Measurements from ENCODE around the gene SGMS1. TPM values are rescaled to one million over a fixed set of nuclear protein-coding genes. Genes with fewer than 3 reads are reported as not detected.

The SGMS1 gene
- 10 to 100 TPM; 13.2 to 13.5 TPM for total RNA-seq

GRCh38 chr10:50623663-50624412, at the start of gene SGMS1:
Gene SGMS1 (minus strand): TSS chr10:50623956. CDS start chr10:50344114, 279,842 bp downstream.

Other genes with a start within 250 kb of the SGMS1 start
- 1 to 10 TPM; 1.5 to 2.3 TPM for gene ASAH2B, start 116.0 kb upstream of the SGMS1 start, total RNA-seq

Data from activated naive CD4-positive, alpha-beta T cell treated with anti-CD3 and anti-CD28 coated beads, Interleukin-2, amount 10 ng/mL, durations not matched to agents 5 hours and 36 hours (primary cell).